Gastroesophageal sphincter (tissue), 4 donors: ENCODE measurements around the gene ARHGAP26. TPM values are rescaled to one million over a fixed set of nuclear protein-coding genes. Genes with fewer than 3 reads are reported as not detected.

Experiments
- ATAC-seq: fragments of 150-250 bp; one replicate; pipeline ENCODE4 v1.9.1; 2016; ENCODE audit warnings: mild to moderate bottlenecking, moderate library complexity
- H3K27ac ChIP-seq, 4 donors: fragments of 200-600 bp; sonication (generic) in 3 of 4; 1 replicate in 3 of 4; 2 replicates in 1 of 4; pipeline ENCODE4 v1.5.1; 2016 to 2019
- H3K27me3 ChIP-seq: fragments of 200-600 bp; sonication (generic); one replicate; pipeline ENCODE4 v1.5.1; 2019
- H3K36me3 ChIP-seq, 2 donors: fragments of 200-600 bp; sonication (generic); one replicate each; pipeline ENCODE4 v1.5.1; 2019; ENCODE audit warnings: control low read depth in 1 of 2
- H3K4me1 ChIP-seq, 3 donors: fragments of 200-600 bp; sonication (generic); 1 replicate in 2 of 3; 2 replicates in 1 of 3; pipeline ENCODE4 v1.5.1; 2016 to 2019; ENCODE audit warnings: control low read depth in 2 of 3
- H3K4me3 ChIP-seq, 2 donors: fragments of 200-600 bp; sonication (generic); one replicate each; pipeline ENCODE4 v1.5.1; 2019; ENCODE audit warnings: mild to moderate bottlenecking in 1 of 2, moderate library complexity in 1 of 2
- H3K9me3 ChIP-seq, 3 donors: fragments of 200-600 bp; sonication (generic); one replicate each; pipeline ENCODE4 v1.5.1; 2017 to 2019; ENCODE audit warnings: control low read depth in 2 of 3
- EP300 ChIP-seq: sonication (generic); formaldehyde crosslinking; IDR thresholded peaks from one replicate; pipeline ENCODE4 v1.6.1; 2017; ENCODE audit warnings: antibody characterized with exemption, mild to moderate bottlenecking
- POLR2A ChIP-seq, 2 donors: fragments of 450-650 bp; IDR thresholded peaks; one replicate each; pipeline ENCODE4 v1.6.1; 2017; ENCODE audit warnings: antibody characterized with exemption in 2 of 2, mild to moderate bottlenecking in 2 of 2, moderate library complexity in 1 of 2
- POLR2AphosphoS5 ChIP-seq: sonication (generic); formaldehyde crosslinking; IDR thresholded peaks from one replicate; pipeline ENCODE4 v1.6.1; 2017; ENCODE audit warnings: antibody characterized with exemption
- WGBS, 2 donors: methylation state at CpG; one replicate each; pipeline ENCODE4 v1.1.5; 2018; ENCODE audit warnings: low coverage in 1 of 2; 5-methylcytosine and 5-hydroxymethylcytosine counted together
- total RNA-seq, 4 donors: library from RNA; depleted of rRNA; stranded (reverse); fragments of >200 nt; gene quantifications; one replicate each; pipeline ENCODE4 v1.1.0, GENCODE V29; 2016
- TF ChIP-seq, protein P1 (sequence below), 4 experiments: fragments of 200-600 bp in 2 of 4; fragments of 450-650 bp in 2 of 4; sonication (generic) in 1 of 4; IDR thresholded peaks; one replicate each; pipeline ENCODE4 v1.5.1; 2017 to 2019; ENCODE audit warnings: antibody characterized with exemption in 4 of 4, mild to moderate bottlenecking in 2 of 4, moderate library complexity in 2 of 4

Gene ARHGAP26
- total RNA-seq, 4 donors from 2014 or later = 15.2 to 41.7 (median 31.7) TPM

DNA sequence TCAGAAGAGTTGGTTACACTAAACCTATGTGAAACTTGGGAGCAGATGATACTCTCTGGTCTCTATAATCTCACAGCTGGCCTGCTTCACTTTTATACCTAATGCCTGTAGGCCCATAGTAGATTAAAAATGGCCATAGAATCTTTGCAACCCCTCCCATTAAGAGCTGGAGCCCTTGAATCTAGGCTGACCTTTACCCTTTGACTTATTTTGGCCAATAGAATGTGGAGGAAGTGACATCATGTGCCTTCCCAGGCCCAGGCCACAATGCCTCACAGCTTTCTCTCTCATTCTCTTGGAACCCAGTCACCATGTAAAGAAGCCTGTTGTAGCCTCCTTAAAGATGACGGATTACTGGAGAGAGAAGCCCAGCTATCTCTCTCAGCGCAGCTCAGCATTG lies 382.3 kb downstream of the ARHGAP26 start:
- H3K9me3 ChIP-seq = no peaks in the 10 kb centered on the region
- H3K36me3 ChIP-seq = peaks cover 0 to 14% of the 10 kb centered on the region in 2 donors
- no peak for ATAC-seq
- peaks cover 26 to 66% (median 29%) of the 10 kb centered on the region in 3 donors for H3K4me1 ChIP-seq
- no peak overlapping the region for H3K4me3 ChIP-seq
- no peaks in the 10 kb centered on the region for H3K27me3 ChIP-seq
- TF ChIP-seq, protein P1, sequence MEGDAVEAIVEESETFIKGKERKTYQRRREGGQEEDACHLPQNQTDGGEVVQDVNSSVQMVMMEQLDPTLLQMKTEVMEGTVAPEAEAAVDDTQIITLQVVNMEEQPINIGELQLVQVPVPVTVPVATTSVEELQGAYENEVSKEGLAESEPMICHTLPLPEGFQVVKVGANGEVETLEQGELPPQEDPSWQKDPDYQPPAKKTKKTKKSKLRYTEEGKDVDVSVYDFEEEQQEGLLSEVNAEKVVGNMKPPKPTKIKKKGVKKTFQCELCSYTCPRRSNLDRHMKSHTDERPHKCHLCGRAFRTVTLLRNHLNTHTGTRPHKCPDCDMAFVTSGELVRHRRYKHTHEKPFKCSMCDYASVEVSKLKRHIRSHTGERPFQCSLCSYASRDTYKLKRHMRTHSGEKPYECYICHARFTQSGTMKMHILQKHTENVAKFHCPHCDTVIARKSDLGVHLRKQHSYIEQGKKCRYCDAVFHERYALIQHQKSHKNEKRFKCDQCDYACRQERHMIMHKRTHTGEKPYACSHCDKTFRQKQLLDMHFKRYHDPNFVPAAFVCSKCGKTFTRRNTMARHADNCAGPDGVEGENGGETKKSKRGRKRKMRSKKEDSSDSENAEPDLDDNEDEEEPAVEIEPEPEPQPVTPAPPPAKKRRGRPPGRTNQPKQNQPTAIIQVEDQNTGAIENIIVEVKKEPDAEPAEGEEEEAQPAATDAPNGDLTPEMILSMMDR (IDR thresholded peaks at IDR 0.05) = no peak
- no CpG with 5 or more reads among the region's 2 CpGs for WGBS, 2 donors
- H3K27ac ChIP-seq = peak overlapping the region; percentile 68 to 84 (median 80)

DNA sequence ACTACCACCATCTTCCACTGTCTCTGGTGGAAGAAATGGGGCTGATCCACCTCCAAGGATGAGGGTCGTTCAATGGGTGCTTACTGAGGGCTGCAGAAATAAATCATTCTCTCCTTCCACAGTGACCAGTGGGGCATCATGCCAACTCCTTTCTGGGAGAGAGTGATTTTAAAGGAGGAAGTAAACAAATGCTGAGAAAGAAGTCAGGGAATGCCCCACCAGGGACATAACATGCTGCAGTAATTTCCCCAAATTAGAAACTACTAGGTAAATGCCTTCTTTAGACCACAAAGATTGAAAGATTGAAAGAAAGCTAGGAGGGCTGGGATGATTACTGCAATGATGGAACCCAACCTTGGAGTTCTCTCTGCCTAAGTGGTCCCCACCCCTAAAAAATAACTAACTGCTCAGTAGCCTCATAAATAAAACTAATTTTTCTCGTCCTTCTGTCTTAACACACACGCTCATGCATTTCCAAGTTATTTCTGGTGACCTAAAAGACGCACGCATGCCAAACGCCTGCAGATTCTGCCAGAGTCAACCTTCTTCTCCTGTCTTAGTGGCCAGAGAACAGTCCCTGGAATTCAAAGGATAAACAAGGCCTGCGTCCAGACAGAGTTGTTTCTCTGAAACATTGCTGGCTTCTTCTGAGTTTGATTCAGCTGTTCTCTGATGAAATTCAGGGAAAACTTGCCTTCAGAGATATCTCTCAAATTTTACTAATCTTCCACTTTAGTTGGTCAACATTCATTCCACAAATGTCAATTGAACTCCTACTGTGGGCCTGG lies 383.3 kb downstream of the ARHGAP26 start:
- ATAC-seq = peak; percentile 90
- WGBS, 2 donors = 28 to 29% methylated on average over 5 to 7 of the region's 7 CpGs
- Histone ChIP-seq H3K9me3 (no peaks in the 10 kb centered on the region), H3K4me3 (no peak overlapping the region), H3K27me3 (no peaks in the 10 kb centered on the region), H3K36me3 (peaks cover 0 to 7% of the 10 kb centered on the region in 2 donors), H3K27ac (peak overlapping the region; percentile 77 to 88 (median 84)), H3K4me1 (peaks cover 20 to 55% (median 29%) of the 10 kb centered on the region in 3 donors)
- no peak for TF ChIP-seq POLR2A (IDR thresholded peaks at IDR 0.05)
- peak; percentile 92 for TF ChIP-seq POLR2AphosphoS5
- TF ChIP-seq, protein P1 (IDR thresholded peaks at IDR 0.05) = peak in 1 of 4 experiments; percentile 8
- no peak for TF ChIP-seq EP300

GRCh38 chr5:143154510-143155370 lies 384.6 kb downstream of the ARHGAP26 start:
- TF ChIP-seq POLR2AphosphoS5 (peak; percentile 36), POLR2A (IDR thresholded peaks at IDR 0.05) (no peak), EP300 (no peak)
- TF ChIP-seq, protein P1 (IDR thresholded peaks at IDR 0.05) = no peak
- WGBS, 2 donors = 58 to 61% methylated on average over 5 of the region's 5 CpGs
- Histone ChIP-seq H3K9me3 (no peaks in the 10 kb centered on the region), H3K4me1 (peaks cover 20 to 51% (median 29%) of the 10 kb centered on the region in 3 donors), H3K4me3 (no peak overlapping the region), H3K27me3 (no peaks in the 10 kb centered on the region), H3K27ac (peak overlapping the region; percentile 84 to 88 (median 85)), H3K36me3 (peaks cover 0 to 7% of the 10 kb centered on the region in 2 donors)
- ATAC-seq = peak; percentile 32

DNA sequence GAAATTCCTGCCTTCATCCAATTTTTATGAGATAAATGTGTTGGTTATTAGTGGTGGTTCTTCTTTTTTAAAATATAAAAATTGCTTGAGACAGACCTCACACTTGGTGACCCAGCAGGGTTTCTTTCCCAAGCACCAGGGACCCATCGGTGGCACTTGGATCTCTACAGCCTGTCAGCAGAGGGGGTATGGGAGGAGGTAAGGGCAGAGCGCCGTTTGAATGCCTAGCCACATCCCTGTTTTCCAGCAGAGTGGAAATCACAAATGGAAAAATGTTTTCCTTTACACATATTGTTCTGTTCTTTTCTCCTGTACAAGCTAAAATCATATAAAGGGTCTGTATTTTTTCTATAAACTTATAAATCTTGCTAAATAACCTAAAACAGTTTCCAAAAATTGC lies 385.3 kb downstream of the ARHGAP26 start:
- Histone ChIP-seq H3K9me3 (no peaks in the 10 kb centered on the region), H3K27me3 (no peaks in the 10 kb centered on the region), H3K36me3 (peaks cover 0 to 2% of the 10 kb centered on the region in 2 donors), H3K4me1 (peaks cover 20 to 51% (median 29%) of the 10 kb centered on the region in 3 donors), H3K27ac (peak overlapping the region in 3 of 4 donors; percentile 84 to 86 (median 84)), H3K4me3 (no peak overlapping the region)
- 56 to 58% methylated on average over 3 of the region's 3 CpGs for WGBS, 2 donors
- ATAC-seq = no peak
- TF ChIP-seq POLR2AphosphoS5 (no peak), EP300 (no peak), POLR2A (IDR thresholded peaks at IDR 0.05) (no peak)
- TF ChIP-seq, protein P1 (IDR thresholded peaks at IDR 0.05) = no peak
